SU-DHL-6 (cell line): Measurements from ENCODE around the gene HSD17B8.

Experiments
- H2AFZ ChIP-seq: fragments of 200-600 bp; sonication (generic); 2 replicates; pipeline ENCODE4 v1.6.1; 2014; ENCODE audit warnings: low read depth, mild to moderate bottlenecking, moderate library complexity, mixed read lengths, antibody characterized with exemption, low read length; ENCODE audit not compliant: severe bottlenecking
- H3F3A ChIP-seq: fragments of 200-600 bp; shearing (Covaris generic); 2 replicates; pipeline ENCODE4 v1.6.0; 2016; ENCODE audit warnings: antibody characterized with exemption, mild to moderate bottlenecking; ENCODE audit not compliant: insufficient read depth
- H3K27ac ChIP-seq: fragments of 200-600 bp; sonication (generic); 2 replicates; pipeline ENCODE4 v1.5.1; 2016; ENCODE audit warnings: low read depth, mild to moderate bottlenecking, low read length, moderate library complexity, mixed read lengths
- H3K27me3 ChIP-seq: fragments of 200-600 bp; sonication (generic), shearing (Covaris generic); 2 replicates; pipeline ENCODE4 v1.6.0; 2014; ENCODE audit warnings: mild to moderate bottlenecking, low read length
- H3K36me3 ChIP-seq: fragments of 200-600 bp; sonication (generic); 2 replicates; pipeline ENCODE4 v1.6.1; 2014; ENCODE audit warnings: mild to moderate bottlenecking, low read length, mixed read lengths
- H3K4me2 ChIP-seq: fragments of 300-600, 200-600 bp; shearing (Covaris generic), sonication (generic); 2 replicates; pipeline ENCODE4 v1.6.0; 2014; ENCODE audit warnings: low read length, low read depth, mild to moderate bottlenecking; ENCODE audit not compliant: poor library complexity, severe bottlenecking
- H3K4me3 ChIP-seq: fragments of 200-600 bp; sonication (generic); 2 replicates; pipeline ENCODE4 v1.5.1; 2014; ENCODE audit warnings: antibody characterized with exemption, low read length, mild to moderate bottlenecking, mixed read lengths; ENCODE audit not compliant: insufficient read depth, poor library complexity, severe bottlenecking
- H3K79me2 ChIP-seq: fragments of 200-600 bp; sonication (generic); 2 replicates; pipeline ENCODE4 v1.6.1; 2014; ENCODE audit warnings: mild to moderate bottlenecking, low read length, moderate library complexity; ENCODE audit not compliant: insufficient read depth
- H3K9ac ChIP-seq: fragments of 200-600 bp; sonication (generic); 2 replicates; pipeline ENCODE4 v1.7.0; 2014; ENCODE audit warnings: mild to moderate bottlenecking, low read length
- H3K9me2 ChIP-seq: fragments of 200-600 bp; sonication (generic); replicated peaks from 2 replicates; pipeline ENCODE4 v1.6.1; 2014; ENCODE audit warnings: low read length; ENCODE audit not compliant: insufficient read depth
- H3K9me3 ChIP-seq: fragments of 200-600 bp; sonication (generic); 2 replicates; pipeline ENCODE4 v1.6.1; 2014; ENCODE audit warnings: low read length, mixed read lengths; ENCODE audit not compliant: insufficient read depth
- H4K20me1 ChIP-seq: fragments of 200-600 bp; sonication (generic); 2 replicates; pipeline ENCODE4 v1.6.1; 2014; ENCODE audit warnings: low read depth, mild to moderate bottlenecking, antibody characterized with exemption, low read length, moderate library complexity, mixed read lengths
- CTCF ChIP-seq: fragments of 200-600 bp; sonication (generic); IDR thresholded peaks from one replicate; pipeline ENCODE4 v1.5.1; 2017; ENCODE audit warnings: antibody characterized with exemption, mild to moderate bottlenecking, low read length, moderate library complexity; ENCODE audit not compliant: insufficient read depth, poor library complexity, severe bottlenecking
- EZH2phosphoT487 ChIP-seq: fragments of 200-600 bp; sonication (generic), shearing (Covaris generic); conservative IDR thresholded peaks from 2 replicates; pipeline ENCODE4 v1.6.1; 2018; ENCODE audit warnings: mild to moderate bottlenecking, antibody characterized with exemption, low read length, moderate library complexity, mixed read lengths

The HSD17B8 gene

GRCh38 chr6:33236852-33237251, 32.4 kb downstream of the HSD17B8 start:
- Histone ChIP-seq H3K9me3 (no peaks in the 10 kb centered on the region), H3K9ac (no peak overlapping the region), H3K27me3 (no peaks in the 10 kb centered on the region), H3K79me2 (no peaks in the 10 kb centered on the region), H3K4me3 (no peak overlapping the region), H2AFZ (no peak overlapping the region), H3K4me2 (no peak overlapping the region), H3K36me3 (no peaks in the 10 kb centered on the region), H3F3A (no peaks in the 10 kb centered on the region), H3K27ac (no peak overlapping the region), H4K20me1 (no peaks in the 10 kb centered on the region), H3K9me2 (no peaks in the 10 kb centered on the region)
- no peak for TF ChIP-seq CTCF
- TF ChIP-seq EZH2phosphoT487 = no peak

- Histone ChIP-seq H3F3A (no peaks in the 10 kb centered on the region), H3K79me2 (no peaks in the 10 kb centered on the region), H3K9me3 (no peaks in the 10 kb centered on the region), H3K4me2 (no peak overlapping the region), H3K4me3 (no peak overlapping the region), H3K9ac (no peak overlapping the region), H3K9me2 (no peaks in the 10 kb centered on the region), H2AFZ (no peak overlapping the region), H3K27me3 (no peaks in the 10 kb centered on the region), H3K27ac (no peak overlapping the region), H4K20me1 (no peaks in the 10 kb centered on the region), H3K36me3 (no peaks in the 10 kb centered on the region)
- TF ChIP-seq EZH2phosphoT487 (no peak), CTCF (no peak)
Observed at GRCh38 chr6:33237741-33238140, 33.3 kb downstream of the HSD17B8 start.

GRCh38 chr6:33241968-33242367, 37.5 kb downstream of the HSD17B8 start:
- H3K9ac ChIP-seq = no peak overlapping the region
- H3F3A ChIP-seq = no peaks in the 10 kb centered on the region
- H2AFZ ChIP-seq = no peak overlapping the region
- H3K4me2 ChIP-seq = no peak overlapping the region
- TF ChIP-seq EZH2phosphoT487 = no peak
- no peak for TF ChIP-seq CTCF
- no peaks in the 10 kb centered on the region for H4K20me1 ChIP-seq
- H3K36me3 ChIP-seq = no peaks in the 10 kb centered on the region
- no peaks in the 10 kb centered on the region for H3K27me3 ChIP-seq
- no peaks in the 10 kb centered on the region for H3K9me3 ChIP-seq
- no peaks in the 10 kb centered on the region for H3K79me2 ChIP-seq
- H3K27ac ChIP-seq = no peak overlapping the region
- no peak overlapping the region for H3K4me3 ChIP-seq
- no peaks in the 10 kb centered on the region for H3K9me2 ChIP-seq

- Histone ChIP-seq H2AFZ (no peak overlapping the region), H3K36me3 (no peaks in the 10 kb centered on the region), H4K20me1 (no peaks in the 10 kb centered on the region), H3F3A (peaks cover 1% of the 10 kb centered on the region), H3K4me3 (no peak overlapping the region), H3K27ac (no peak overlapping the region), H3K9me3 (no peaks in the 10 kb centered on the region), H3K9ac (no peak overlapping the region), H3K4me2 (no peak overlapping the region), H3K27me3 (no peaks in the 10 kb centered on the region), H3K9me2 (no peaks in the 10 kb centered on the region), H3K79me2 (no peaks in the 10 kb centered on the region)
- TF ChIP-seq CTCF (no peak), EZH2phosphoT487 (no peak)
Observed at GRCh38 chr6:33243476-33243875, 39.0 kb downstream of the HSD17B8 start.
